Adrenal gland (tissue), 12 donors: Measurements from ENCODE around the gene FLNC. TPM values are rescaled to one million over a fixed set of nuclear protein-coding genes. Genes with fewer than 3 reads are reported as not detected.

ENCODE experiments used
- DNase-seq, 7 donors: peaks; one replicate each; pipeline ENCODE4 v3.0.0-alpha.2; 2019 to 2020
- H3K27ac ChIP-seq, 5 donors: fragments of 200-600 bp; sonication (generic) in 4 of 5; 1 replicate in 3 of 5; 2 replicates in 2 of 5; pipeline versions ENCODE4 v1.5.1 to v1.8.0; 2016 to 2020; ENCODE audit warnings: mild to moderate bottlenecking in 1 of 5
- H3K27me3 ChIP-seq: fragments of 200-600 bp; 2 replicates; pipeline ENCODE4 v1.8.0; 2021
- H3K36me3 ChIP-seq, 2 donors: fragments of 200-600 bp; replicated peaks in 1 of 2; 1 replicate in 1 of 2; 2 replicates in 1 of 2; pipeline versions ENCODE4 v1.5.1 to v1.8.0; 2018 to 2022
- H3K4me1 ChIP-seq, 2 donors: fragments of 200-600 bp; replicated peaks in 1 of 2; 1 replicate in 1 of 2; 2 replicates in 1 of 2; pipeline versions ENCODE4 v1.5.1 to v1.8.0; 2018 to 2021
- H3K4me3 ChIP-seq, 4 donors: fragments of 200-600 bp; sonication (generic) in 3 of 4; one replicate each; pipeline ENCODE4 v1.5.1; 2016 to 2018
- H3K9me3 ChIP-seq, 3 donors: fragments of 200-600 bp; sonication (generic) in 1 of 3; replicated peaks in 1 of 3; 1 replicate in 2 of 3; 2 replicates in 1 of 3; pipeline versions ENCODE4 v1.5.1 to v1.8.0; 2016 to 2021
- CTCF ChIP-seq, 6 experiments: fragments of 450-650 bp in 4 of 6; fragments of 200-600 bp in 2 of 6; sonication (generic) in 1 of 6; IDR thresholded peaks; 1 replicate in 5 of 6; 2 replicates in 1 of 6; pipeline versions ENCODE4 v1.5.1 to v1.8.0; 2016 to 2021; ENCODE audit warnings: antibody characterized with exemption in 6 of 6, mild to moderate bottlenecking in 2 of 6, moderate library complexity in 1 of 6
- POLR2A ChIP-seq, 2 donors: fragments of 450-650 bp; IDR thresholded peaks; one replicate each; pipeline ENCODE4 v1.6.1; 2017; ENCODE audit warnings: antibody characterized with exemption in 2 of 2, mild to moderate bottlenecking in 2 of 2, moderate library complexity in 1 of 2
- WGBS, 4 donors: extraction: QIAGEN DNeasy Blood & Tissue Kit in 2 of 4; methylation state at CpG; one replicate each; pipeline versions ENCODE4 v1.1.5 to v1.1.7; 2013 to 2017; 5-methylcytosine and 5-hydroxymethylcytosine counted together
- intact Hi-C, 2 donors: fragments of 100-400 bp; cut with DNase I; formaldehyde crosslinking; loops; one replicate each; pipeline versions ENCODE4 v1.14.1 to v1.15.0; 2022 to 2023
- polyA plus RNA-seq, 3 donors: library from polyadenylated mRNA; stranded (reverse); fragments of 200-250 nt in 2 of 3; fragments of 350-450 nt in 1 of 3; fragmentation: Illumina TruSeq in 1 of 3; extraction: RNeasy Lipid Tissue Mini Kit (QIAGEN cat#74804) in 1 of 3; gene quantifications; one replicate each; pipeline ENCODE4 v1.2.3, GENCODE V29; 2013 to 2014
- total RNA-seq, 9 donors: library from RNA; depleted of rRNA in 4 of 9; stranded (reverse); fragments of >200 nt in 4 of 9; fragments of 120-200 nt in 1 of 9; fragmentation: NEBNext Ultra II Directional in 1 of 9; extraction: Animal tissue kit (Norgen Biotek cat#: 25700) in 1 of 9; gene quantifications; one replicate each; pipeline versions ENCODE4 v1.1.0 to v1.2.4, GENCODE V29; 2013 to 2023
- donor health status: healthy with polysubstance abuse.
- donor health status: Bipolar disorder and iron deficiency.
- donor health status: DM: yes; HTN: yes; CAD: no.
- donor health status: DM: no; HTN: no; CAD: no.
- donor health status: DM: no; HTN: no; CAD: no.
- donor health status: DM: yes; HTN: yes; CAD: no.

Gene FLNC
- total and polyA plus RNA-seq, 12 donors: 0.66 to 7.3 (median 2.5) TPM

- Histone ChIP-seq H3K27ac (peak within 1 kb of the TSS in 4 of 5 donors; percentile 24 to 91 (median 57)), H3K4me3 (peak within 1 kb of the TSS; percentile 19 to 69 (median 60)), H3K4me1 (peaks cover 0 to 16% of the 10 kb centered on the region in 2 donors), H3K9me3 (no peaks in the 10 kb centered on the region), H3K36me3 (peaks cover 0 to 13% of the 10 kb centered on the region in 2 donors), H3K27me3 (no peaks in the 10 kb centered on the region)
- intact Hi-C loops: no loop called here
- WGBS, 4 donors: 0 to 1% (median 0%) methylated on average over 43 to 65 of the region's 65 CpGs
- TF ChIP-seq POLR2A (IDR thresholded peaks at IDR 0.05) (peak in 1 of 2 donors; percentile 79), CTCF (IDR thresholded peaks at IDR 0.05) (peak in 2 of 6 experiments; percentile 35 to 40)
- peak; percentile 97 to 99 (median 98) for DNase-seq
Measured at GRCh38 chr7:128862571-128863432, 32.6 kb downstream of the FLNC start, which contains the start of gene ATP6V1F. Gene ATP6V1F, plus strand, starts transcription at chr7:128862856. Its CDS starts 49 bp downstream, at chr7:128862905.

- intact Hi-C loops: no loop called here
- Histone ChIP-seq H3K4me1 (peaks cover 0 to 16% of the 10 kb centered on the region in 2 donors), H3K27ac (peak overlapping the region in 3 of 5 donors; percentile 40 to 91 (median 74)), H3K27me3 (no peaks in the 10 kb centered on the region), H3K4me3 (peak overlapping the region; percentile 19 to 69 (median 60)), H3K36me3 (peaks cover 0 to 13% of the 10 kb centered on the region in 2 donors), H3K9me3 (no peaks in the 10 kb centered on the region)
- DNase-seq: peak in 6 of 7 donors; percentile 36 to 60 (median 48)
- 0 to 1% (median 0%) methylated on average over 3 to 6 of the region's 6 CpGs for WGBS, 4 donors
- peak; percentile 13 to 48 (median 44) for TF ChIP-seq CTCF (IDR thresholded peaks at IDR 0.05)
- no peak for TF ChIP-seq POLR2A (IDR thresholded peaks at IDR 0.05)
Measured at GRCh38 chr7:128863433-128863989, 33.3 kb downstream of the FLNC start.

GRCh38 chr7:128865303-128865702 is 35.1 kb downstream of the FLNC start:
- no peak for DNase-seq
- intact Hi-C loops: no loop called here
- 93 to 96% (median 95%) methylated on average over 10 to 12 of the region's 12 CpGs for WGBS, 4 donors
- Histone ChIP-seq H3K27me3 (peaks cover 5% of the 10 kb centered on the region), H3K9me3 (no peaks in the 10 kb centered on the region), H3K27ac (no peak overlapping the region), H3K4me3 (no peak overlapping the region), H3K36me3 (peaks cover 0 to 13% of the 10 kb centered on the region in 2 donors), H3K4me1 (peaks cover 14 to 32% of the 10 kb centered on the region in 2 donors)
- TF ChIP-seq CTCF (IDR thresholded peaks at IDR 0.05) (no peak), POLR2A (IDR thresholded peaks at IDR 0.05) (no peak)
